Posterior cingulate gyrus (tissue), 11 donors: ENCODE results near the gene HTRA2.

Experiments
- DNase-seq, 10 donors: peaks; one replicate each; pipeline versions ENCODE4 v3.0.0 to v3.0.0-alpha.2; 2020 to 2021; ENCODE audit warnings: mixed read lengths in 3 of 10
- intact Hi-C: fragments of 100-400 bp; cut with DNase I; formaldehyde crosslinking; loops from one replicate; pipeline ENCODE4 v1.15.1; 2023

HTRA2 gene

DNA sequence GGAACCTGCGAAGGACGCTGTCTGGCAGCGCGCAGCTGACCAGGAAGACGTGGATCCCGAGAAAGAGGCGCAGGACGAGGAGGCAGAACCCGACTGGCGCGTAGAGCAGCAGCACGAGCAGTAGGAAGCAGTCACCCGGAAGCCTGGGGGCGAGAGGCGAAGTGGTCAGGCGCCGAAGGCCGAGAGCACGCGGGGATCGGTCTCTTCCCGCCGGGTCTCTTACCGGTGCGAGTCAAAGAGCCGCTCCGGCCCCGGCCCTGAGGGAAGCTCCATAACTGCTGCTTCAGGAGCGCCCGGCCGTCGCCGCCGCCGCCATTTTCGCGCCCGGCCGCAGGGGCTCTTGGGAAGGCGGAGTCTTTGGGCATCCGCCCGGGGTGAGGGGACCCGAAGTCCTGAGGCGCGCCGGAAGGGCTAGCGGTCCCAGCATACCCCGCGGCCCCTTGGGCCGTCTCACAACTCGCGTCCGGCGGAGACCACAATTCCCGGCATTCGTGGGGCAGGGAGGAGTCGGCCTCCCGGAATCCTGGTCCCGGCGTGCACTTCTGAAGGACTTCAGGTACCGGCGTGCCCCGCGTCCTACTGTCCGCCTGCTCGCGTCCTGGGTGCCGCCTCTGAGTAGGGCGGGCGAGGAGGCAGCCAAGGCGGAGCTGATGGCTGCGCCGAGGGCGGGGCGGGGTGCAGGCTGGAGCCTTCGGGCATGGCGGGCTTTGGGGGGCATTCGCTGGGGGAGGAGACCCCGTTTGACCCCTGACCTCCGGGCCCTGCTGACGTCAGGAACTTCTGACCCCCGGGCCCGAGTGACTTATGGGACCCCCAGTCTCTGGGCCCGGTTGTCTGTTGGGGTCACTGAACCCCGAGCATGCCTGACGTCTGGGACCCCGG is at the start of gene HTRA2, which contains the start of gene AUP1:
TSS of gene HTRA2 (plus strand) at position 577 of the 882 bp plus-strand sequence. CDS start at position 651, 74 bp downstream.
TSS of gene AUP1 (minus strand) at position 350 of the 882 bp plus-strand sequence. CDS start at position 273, 77 bp downstream.
- intact Hi-C loops = loop anchor here (1.0 to 10.0 kb wide), 4 partner anchors 21 to 125 kb away; partner anchors contain the start of genes SEMA4F and TTC31
- DNase-seq = peak; percentile 97 to 100 (median 98)

DNA sequence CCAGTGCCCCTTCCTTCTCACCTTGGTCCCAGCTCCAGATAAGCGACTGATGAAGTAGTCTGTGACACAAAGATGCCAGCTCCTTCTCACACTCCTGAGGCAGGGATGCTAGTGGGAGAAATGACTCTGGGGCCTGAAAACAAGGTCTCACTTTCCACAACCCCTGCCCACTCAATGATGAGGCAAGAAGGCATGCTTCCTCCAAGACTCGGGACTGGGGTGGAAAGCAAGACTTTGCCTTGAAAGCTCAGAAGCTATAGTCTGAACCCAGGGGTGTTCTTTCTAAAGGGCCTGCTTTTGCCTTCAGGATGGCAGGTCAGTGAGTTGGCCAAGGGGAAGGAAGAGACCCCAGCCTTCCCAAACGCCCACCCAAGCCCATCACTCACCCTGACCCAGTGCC is 48.3 kb upstream of the HTRA2 start:
- intact Hi-C loops = no loop called here
- DNase-seq = no peak

DNA sequence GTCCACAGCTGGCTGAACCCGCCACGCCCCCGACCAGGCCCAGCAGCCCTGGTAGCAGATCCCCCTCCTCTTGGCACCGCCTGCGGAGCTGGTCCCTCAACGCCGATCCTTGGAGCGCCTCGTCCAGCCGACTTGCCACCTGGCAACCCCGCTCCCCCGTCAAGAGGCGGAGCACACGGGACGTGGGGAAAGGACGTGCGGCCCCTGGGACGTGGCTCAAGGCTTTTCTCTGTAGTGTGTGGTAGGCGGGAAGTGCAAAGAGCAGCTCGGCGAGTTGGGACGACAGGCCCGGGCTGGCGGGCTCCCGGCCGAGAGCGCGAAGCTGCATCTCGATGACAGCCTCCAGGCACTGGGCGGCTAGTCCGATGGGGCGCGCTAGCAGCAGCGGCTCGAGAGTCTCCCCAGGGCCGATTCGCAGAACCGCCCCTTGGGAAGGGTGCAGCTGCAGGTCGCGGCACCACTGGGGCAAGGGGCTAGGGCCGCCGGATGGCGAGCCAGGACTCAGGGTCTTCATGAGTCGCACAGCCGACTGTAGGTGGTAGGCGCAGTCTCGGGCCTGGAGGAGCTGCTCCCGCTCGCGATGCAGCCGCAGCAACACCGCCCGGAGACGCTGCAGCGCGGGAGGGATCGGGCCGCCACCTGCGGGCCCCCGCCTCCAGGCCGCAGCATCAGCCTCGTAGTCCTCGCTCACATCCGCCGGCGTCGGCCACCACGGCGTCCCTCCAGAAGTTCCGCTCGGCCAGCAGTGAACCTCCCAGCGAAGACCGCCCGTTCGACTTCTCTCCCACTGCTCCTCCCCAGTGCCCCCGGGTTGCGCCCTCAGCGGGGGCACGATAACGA is 47.6 kb upstream of the HTRA2 start:
- intact Hi-C loops = no loop called here
- peak in 5 of 10 donors; percentile 58 to 94 (median 85) for DNase-seq

DNA sequence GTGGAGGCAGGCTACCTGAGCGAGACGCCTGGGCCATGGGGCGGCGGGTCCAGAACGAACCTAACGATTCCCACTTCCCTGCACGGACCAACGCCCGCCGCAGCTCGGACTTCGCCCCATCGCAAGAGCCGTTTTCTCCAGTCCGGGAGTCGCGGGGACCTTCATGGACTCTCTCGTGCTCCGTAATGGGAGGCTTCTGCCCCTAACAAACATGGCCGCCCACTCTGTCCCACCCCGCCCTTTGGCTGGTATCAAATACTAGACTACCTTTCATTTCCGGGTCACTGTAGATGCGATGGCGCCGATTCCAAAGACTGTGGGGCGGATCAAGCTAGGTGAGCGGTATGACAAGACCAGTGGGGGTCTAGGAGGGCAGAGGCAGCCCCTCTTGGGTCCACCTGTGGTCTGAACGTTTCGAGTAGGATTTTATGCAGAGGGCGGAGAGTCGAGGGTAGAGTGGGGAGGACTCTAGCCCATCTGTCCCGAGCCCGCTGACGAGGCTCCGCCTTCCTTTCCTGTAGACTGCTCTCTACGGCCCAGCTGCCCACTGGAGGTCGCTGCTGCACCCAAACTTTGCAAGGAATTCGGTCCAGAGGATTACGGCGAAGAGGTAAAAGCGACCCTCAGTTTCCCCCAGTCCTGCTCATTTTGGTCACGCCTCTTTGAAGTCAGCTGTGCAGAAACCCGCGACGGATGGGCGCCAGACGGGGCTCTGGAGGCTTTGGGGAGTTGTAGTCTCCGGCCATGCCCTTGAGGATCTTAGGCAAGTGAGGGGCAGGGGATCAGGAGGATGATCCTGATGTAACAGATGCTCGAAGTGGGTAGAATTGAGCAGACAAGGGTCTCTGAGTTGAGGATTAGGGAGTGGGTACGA is 46.7 kb upstream of the HTRA2 start, which contains the start of the genes CCDC142 and TTC31:
TSS of gene CCDC142 (minus strand) at position 198 of the 874 bp plus-strand sequence. CDS start at position 37, 161 bp downstream.
TSS of gene TTC31 (plus strand) at position 281 of the 874 bp plus-strand sequence. CDS start at position 296, 15 bp downstream.
- DNase-seq = peak; percentile 90 to 99 (median 94)
- intact Hi-C loops = loop anchor here (1.0 kb wide), 4 partner anchors 24 to 104 kb away; partner anchors contain the start of genes AUP1, HTRA2, INO80B and PCGF1

DNA sequence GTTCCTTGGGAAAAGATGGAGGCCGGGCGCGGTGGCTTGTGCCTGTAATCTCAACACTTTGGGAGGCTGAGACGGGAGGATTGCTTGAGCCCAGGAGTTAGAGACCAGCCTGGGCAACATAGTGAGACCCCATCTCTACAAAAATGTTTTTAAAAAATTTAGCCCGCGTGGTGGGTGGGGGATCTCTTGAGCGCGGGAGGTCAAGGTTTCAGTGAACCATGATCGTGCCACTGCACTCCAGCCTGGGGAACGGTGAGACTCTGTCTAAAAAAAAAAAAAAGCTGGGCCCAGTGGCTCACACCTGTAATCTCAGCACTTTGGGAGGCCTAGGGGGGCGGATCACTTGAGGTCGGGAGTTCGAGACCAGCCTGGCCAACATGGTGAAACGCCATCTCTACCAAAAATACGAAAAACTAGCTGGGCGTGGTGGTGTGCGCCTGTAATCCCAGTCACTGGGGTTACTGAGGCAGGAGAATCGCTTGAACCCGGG is 46.0 kb upstream of the HTRA2 start:
- DNase-seq = peak in 1 of 10 donors; percentile 50
- intact Hi-C loops = loop anchor here (1.0 kb wide), 4 partner anchors 24 to 104 kb away; partner anchors contain the start of genes AUP1, HTRA2, INO80B and PCGF1

DNA sequence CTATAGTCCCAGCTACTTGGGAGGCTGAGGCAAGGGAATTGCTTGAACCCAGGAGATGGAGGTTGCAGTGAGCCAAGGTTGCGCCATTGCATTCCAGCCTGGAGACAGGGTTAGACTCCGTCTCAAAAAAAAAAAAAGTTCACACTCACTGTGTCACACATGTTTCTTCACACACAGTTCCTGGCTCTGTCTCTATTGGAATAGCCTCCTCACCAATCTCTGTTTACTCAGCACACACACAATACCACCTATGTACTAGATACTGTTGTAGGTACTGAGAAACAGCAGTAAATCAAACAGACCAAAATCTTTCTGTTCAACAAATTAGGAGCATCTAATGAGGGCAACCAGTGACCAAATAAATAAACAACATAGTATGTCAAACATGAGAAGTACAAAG is 43.6 kb upstream of the HTRA2 start:
- no peak for DNase-seq
- intact Hi-C loops = no loop called here

DNA sequence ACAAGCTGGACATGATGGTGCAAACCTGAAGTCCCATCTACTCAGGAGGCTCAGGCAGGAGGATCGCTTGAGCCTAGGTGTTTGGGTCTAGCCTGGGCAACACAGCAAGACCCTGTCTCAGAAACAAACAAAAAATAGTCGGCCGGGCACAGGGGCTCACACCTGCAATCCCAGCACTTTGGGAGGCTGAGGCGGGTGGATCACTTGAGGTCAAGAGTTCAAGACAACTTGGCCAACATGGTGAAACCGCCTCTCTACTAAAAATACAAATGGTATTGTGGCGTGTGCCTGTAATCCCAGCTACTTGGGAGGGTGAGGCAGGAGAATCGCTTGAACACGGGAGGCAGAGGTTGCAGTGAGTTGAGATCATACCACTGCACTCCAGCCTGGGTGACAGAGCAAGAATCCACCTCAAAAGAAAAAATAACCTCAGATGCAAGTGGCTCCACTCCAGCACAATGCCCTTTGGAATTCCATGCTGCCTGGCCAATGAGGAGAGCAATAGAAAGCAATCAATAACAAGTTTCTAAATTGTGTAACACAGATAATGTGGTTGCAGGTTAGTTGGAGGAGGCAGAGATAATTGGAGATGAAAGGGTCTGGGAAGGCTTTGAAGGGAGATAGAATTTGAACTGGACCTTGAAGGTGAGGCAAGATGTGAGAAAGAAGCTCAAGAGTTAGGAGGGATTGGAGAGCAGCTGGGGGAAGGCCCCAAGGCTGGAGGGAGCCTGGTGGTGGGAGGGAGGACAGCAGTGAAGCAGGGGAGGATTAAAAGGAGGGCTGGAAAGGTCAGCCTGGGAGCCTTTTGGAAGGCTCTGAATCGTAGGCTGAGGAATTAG is 40.9 kb upstream of the HTRA2 start:
- intact Hi-C loops = no loop called here
- DNase-seq = peak in 1 of 10 donors; percentile 49

DNA sequence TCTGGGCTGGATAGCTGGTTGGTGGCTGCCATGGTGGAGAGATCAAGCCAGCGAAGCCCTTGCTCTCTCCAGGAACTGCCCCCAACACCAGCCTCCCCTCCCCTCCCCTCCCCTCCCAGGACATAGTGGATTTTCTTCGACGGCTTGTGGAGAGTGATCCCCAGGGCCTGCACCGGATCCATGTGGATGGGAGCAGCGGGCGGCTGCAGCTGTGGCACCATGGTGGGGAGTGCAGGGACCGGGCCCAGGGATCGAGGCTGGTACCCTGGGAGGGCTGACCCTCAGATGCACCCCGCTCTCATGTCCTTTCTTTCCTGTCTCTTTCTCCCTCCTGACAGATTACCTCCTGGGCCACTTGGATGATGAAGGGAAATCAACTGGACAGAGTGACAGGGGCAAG is 39.8 kb upstream of the HTRA2 start:
- DNase-seq = peak in 2 of 10 donors; percentile 56 to 68
- intact Hi-C loops = no loop called here

DNA sequence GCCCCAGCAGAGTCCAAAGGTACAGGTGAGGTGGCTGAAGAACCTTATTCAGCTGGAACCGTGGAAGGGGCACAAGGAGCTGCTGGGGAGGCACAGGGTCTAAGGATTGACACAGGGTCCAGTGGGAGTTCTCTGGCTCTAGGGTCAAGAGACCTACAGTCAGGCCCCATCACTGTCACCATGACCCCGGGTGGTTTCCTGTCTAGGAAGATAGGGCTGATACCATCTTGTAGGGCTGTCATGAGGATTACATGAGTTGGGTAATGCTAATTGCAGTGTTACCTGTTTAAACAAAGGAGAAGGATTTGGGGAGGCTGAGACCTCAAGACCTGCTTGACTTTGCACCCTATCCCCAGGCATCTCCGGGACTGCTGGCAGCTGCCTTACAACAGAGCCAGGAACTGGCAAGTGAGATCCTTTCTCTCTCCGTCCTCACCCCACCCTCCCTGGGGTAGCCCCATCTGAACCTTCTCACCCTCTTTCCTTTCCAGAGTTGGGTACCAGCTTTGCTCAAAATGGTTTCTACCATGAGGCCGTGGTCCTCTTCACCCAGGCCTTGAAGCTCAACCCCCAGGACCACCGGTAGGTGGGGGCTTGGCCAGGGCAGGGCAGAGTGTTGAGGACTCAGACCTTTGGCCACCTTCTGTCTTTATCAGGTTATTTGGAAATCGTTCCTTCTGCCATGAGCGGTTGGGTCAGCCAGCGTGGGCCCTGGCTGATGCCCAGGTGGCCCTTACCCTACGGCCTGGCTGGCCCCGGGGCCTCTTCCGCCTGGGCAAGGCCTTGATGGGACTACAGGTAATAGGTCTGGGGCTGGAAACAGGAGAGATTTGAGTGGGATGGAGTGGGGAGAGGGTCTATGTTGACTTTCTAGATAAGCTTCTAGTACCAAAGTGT is 37.8 kb upstream of the HTRA2 start:
- DNase-seq = peak in 2 of 10 donors; percentile 26 to 55
- intact Hi-C loops = no loop called here

DNA sequence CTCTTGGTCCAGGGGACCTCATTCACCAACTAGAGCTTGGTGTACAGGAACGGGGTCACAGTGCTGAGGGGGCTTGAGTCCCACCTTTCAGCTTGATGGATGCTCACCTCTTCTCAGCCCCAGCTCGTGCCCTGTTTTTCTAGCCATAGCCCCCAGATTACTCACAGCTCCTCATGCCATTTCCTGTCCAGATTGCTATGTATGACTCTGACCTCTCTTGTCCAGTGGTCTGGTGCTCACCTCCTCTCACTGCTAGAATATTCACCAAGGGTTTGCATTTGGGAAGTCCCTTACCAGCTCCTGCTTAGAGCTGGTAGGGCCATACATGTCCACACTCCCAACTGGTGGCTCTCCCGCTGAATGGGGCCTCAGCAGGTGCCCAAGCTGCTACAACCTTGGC is 36.2 kb upstream of the HTRA2 start:
- intact Hi-C loops = no loop called here
- peak in 1 of 10 donors; percentile 7 for DNase-seq

DNA sequence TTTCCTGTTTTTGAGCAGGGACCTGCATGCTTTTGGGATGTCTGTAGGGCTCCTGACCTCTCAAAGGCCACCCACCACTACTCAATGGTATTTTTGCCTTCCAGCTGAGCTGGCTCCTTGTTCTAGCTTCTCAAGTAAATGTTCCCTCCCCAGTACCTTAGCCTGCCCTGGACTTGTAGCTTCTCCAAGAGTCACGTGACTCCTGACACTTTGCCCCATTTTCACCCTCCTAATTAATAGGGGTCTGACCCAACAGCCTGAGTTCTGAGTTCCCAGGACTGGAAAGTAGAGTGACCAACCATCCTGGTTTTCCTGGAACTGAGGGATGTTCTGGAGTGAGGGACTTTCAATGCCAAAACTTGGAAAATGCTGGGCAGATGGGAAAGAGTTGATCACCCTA is 34.3 kb upstream of the HTRA2 start:
- DNase-seq = no peak
- intact Hi-C loops = no loop called here

DNA sequence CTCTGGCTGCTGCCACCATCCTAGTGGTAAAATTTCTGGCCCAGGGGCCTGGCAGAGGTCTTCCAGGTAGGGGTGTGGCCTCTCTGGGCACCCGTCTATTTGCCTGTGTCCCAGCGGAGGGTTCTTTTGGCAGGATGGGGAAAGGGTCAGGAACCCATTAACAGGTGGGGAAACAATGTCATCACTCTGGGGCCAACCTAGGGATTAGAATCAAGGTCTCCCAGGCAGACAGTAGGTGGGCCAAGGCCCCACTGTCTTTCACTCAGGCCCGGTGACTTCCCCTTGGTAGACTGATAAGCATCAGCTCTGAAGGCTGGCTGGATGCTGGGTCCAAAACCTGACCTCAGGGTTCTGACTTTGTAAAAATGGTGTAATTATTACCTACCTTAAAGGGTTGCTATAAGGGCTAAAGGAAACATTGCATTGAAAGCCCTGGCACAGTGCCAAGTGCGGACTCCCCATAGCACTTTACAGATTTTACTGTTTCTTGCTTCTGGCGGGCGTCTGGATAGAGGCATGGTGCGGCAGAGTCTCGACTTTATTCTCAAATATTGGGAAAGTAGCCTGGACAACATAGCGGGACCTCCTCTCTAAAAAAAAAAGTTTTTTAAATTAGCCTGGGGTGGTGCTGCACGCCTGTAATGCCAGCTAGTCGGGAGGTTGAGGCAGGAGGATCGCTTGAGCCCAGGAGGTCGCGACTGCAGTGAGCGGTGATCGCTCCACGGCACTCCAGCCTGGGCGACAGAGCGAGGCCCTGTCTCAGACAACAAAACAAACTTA is 32.5 kb upstream of the HTRA2 start:
- DNase-seq = no peak
- intact Hi-C loops = no loop called here

DNA sequence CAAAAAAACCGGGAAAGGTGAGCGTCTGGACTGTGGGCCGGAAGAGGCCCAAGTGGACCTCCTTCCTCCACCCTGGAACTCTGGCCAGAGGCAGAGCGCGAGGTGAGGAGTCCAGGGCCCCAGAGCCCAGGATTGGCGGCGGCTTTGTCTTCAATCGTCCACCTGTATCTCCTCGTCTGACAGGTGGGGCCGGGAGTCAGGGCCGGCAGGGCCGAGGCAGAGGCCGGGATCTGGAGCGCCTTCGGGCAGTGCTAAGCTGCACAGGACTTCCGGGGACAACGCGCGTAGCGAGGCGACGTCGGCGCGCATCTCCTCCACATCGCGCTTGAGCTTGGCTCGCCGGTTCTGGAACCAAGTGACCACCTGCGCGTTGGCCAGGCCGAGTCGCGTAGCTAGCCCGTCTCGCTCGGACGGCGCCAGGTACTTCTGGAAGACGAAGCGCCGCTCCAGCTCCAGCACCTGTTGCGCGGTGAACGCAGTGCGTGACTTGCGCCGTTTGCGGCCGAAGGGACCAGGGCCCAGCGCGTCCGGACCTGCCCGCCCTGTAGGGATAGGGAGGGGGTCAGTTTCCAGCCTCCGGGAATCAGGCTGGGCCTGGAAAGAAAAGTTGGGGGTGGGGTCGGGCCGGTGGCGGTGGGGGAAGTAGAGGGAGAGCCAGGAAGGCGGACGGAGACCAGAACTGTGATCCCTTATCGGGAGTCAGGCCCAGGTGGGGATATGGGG is 31.8 kb upstream of the HTRA2 start:
- DNase-seq = peak in 1 of 10 donors; percentile 80
- intact Hi-C loops = no loop called here

DNA sequence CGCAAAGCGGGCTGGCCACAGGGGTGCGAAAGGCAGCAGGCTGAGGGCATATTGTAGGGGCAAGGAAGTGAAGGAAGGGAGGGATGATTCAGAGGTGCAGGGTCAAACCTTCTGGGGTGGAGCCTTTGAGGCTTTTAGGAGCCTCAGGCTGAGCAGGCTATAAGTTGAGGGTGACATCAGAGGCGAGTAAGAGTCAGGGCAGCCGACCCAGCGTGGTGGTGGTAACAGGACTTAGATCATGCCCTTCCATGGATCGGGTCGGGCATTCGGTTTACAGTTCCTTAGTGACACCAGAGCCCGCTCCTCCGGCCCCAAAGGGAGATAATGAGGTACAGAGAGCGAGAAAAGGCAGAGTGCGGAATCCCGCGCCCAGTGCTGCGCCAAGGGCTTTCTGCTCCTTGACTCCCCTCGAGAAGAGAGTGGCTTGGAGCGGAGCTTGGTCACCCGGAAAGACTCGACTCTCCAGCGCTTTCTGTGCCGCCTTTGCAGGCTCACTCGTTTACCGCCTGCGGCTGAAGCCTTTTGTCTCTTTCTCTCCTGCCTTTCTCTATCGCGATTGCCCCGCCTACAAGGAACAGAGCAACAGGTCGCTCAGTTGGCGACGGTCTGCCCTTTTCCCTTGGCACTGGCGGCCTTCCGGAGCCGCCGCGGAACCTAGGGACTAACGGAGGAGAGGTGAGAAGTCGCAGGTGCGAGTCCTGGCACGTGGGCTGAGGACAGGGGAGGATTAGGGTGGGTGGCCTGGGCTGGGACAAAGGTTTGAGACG is 31.1 kb upstream of the HTRA2 start:
- intact Hi-C loops = no loop called here
- DNase-seq = no peak

DNA sequence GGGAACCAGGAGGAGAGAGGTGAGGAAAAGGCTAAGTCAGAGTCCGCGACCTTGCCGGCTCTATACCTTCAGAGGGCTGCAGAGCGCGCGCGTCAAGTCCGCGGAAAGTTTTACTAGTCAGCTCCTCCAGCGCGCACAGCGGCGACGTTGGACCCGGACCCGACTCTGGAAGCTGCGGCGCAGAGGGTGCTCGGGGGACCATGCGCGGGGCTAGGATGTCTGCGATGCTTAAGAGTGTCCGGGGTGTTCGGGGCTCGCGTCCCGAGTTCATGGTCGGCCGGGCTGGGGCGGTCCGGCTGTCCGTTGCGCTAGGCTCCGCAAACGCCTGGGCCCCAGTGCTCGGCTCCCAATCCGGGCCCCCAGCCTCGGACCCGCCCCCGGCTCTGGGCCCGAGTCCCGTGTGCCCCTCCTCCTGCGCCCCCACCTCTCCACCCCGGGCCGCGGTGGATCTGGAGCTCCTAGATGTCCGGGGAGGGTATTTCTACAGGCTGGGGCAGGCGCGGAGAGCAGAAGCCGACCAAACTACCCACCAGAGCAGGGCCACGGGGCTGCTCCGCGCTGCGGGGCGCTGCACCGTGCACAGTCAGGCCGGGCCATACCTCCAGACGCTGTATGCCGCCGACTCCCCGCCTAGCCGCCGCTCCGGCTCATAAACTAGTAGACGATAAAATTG is 30.3 kb upstream of the HTRA2 start, which contains the start of gene LBX2:
TSS of gene LBX2 (minus strand) at position 337 of the 673 bp plus-strand sequence. CDS start at position 271, 66 bp downstream.
- no peak for DNase-seq
- intact Hi-C loops = no loop called here
